WTC11 (cell line): ENCODE results near the gene GK2. TPM values are rescaled to one million over a fixed set of nuclear protein-coding genes. Genes with fewer than 3 reads are reported as not detected.

ENCODE experiments used
- ATAC-seq: fragments of 200-7000 bp; cut with Tn5 transposase; 2 replicates; pipeline ENCODE4 v1.10.0; 2021; ENCODE audit warnings: mild to moderate bottlenecking, moderate library complexity
- CTCF ChIA-PET: fragments of 300-600 bp; sonication (Branson Sonifier 250); formaldehyde crosslinking; loops from one replicate; lab custom pipeline; 2021; ENCODE audit warnings: antibody characterized with exemption; lab: Charles Lee
- POLR2A ChIA-PET: fragments of 350-600 bp; sonication (Branson Sonifier 250); formaldehyde crosslinking; loops from one replicate; lab custom pipeline; 2021; ENCODE audit warnings: antibody characterized with exemption; lab: Charles Lee
- DNase-seq: peaks from one replicate; pipeline ENCODE4 v3.0.0; 2021; ENCODE audit warnings: low spot score
- H3K27ac Mint-ChIP-seq: 2 replicates; pipeline ENCODE4 v1.8.0; 2021; ENCODE audit warnings: mixed read lengths
- H3K27me3 Mint-ChIP-seq: 2 replicates; pipeline ENCODE4 v1.8.0; 2021; ENCODE audit warnings: low read depth, mild to moderate bottlenecking, moderate library complexity, mixed read lengths
- H3K36me3 Mint-ChIP-seq: 2 replicates; pipeline ENCODE4 v1.8.0; 2021; ENCODE audit warnings: mixed read lengths
- H3K4me1 Mint-ChIP-seq: 2 replicates; pipeline ENCODE4 v1.8.0; 2022; ENCODE audit warnings: mixed read lengths
- H3K4me3 Mint-ChIP-seq: 2 replicates; pipeline ENCODE4 v1.8.0; 2021; ENCODE audit warnings: mild to moderate bottlenecking, moderate library complexity, mixed read lengths
- H3K9me3 Mint-ChIP-seq: 2 replicates; pipeline ENCODE4 v1.8.0; 2021; ENCODE audit warnings: mixed read lengths
- ATF1 ChIP-seq: sonication (generic); formaldehyde crosslinking; IDR thresholded peaks from 2 replicates; pipeline ENCODE4 v1.8.1; 2023; ENCODE audit warnings: mild to moderate bottlenecking, moderate library complexity, missing genetic modification reagents
- CREM ChIP-seq: sonication (generic); formaldehyde crosslinking; IDR thresholded peaks from 2 replicates; pipeline ENCODE4 v1.8.1; 2022; ENCODE audit warnings: mild to moderate bottlenecking, missing genetic modification reagents, moderate library complexity
- ESRRA ChIP-seq: sonication (generic); formaldehyde crosslinking; IDR thresholded peaks from 2 replicates; pipeline ENCODE4 v1.8.1; 2022; ENCODE audit warnings: mild to moderate bottlenecking, missing genetic modification reagents, borderline replicate concordance
- FOXP1 ChIP-seq: sonication (generic); formaldehyde crosslinking; IDR thresholded peaks from 2 replicates; pipeline ENCODE4 v1.8.0; 2022; ENCODE audit warnings: missing genetic modification reagents, mild to moderate bottlenecking, moderate library complexity, borderline replicate concordance
- GABPB1 ChIP-seq: sonication (generic); formaldehyde crosslinking; IDR thresholded peaks from 2 replicates; pipeline ENCODE4 v1.8.1; 2023; ENCODE audit warnings: mild to moderate bottlenecking, missing genetic modification reagents
- HMGA2 ChIP-seq: fragments of 250-450 bp; sonication (Bioruptor Pico); IDR thresholded peaks from 2 replicates; pipeline ENCODE4 v1.4.0; 2021; ENCODE audit warnings: mild to moderate bottlenecking, moderate library complexity
- IRF2 ChIP-seq: sonication (generic); formaldehyde crosslinking; IDR thresholded peaks from 2 replicates; pipeline ENCODE4 v1.8.0; 2022; ENCODE audit warnings: low read depth, missing genetic modification reagents, borderline replicate concordance
- JUN ChIP-seq: sonication (generic); formaldehyde crosslinking; IDR thresholded peaks from 2 replicates; pipeline ENCODE4 v1.8.0; 2023; ENCODE audit warnings: mild to moderate bottlenecking, missing genetic modification reagents
- MXD4 ChIP-seq: fragments of 250-450 bp; sonication (Bioruptor Pico); IDR thresholded peaks from 2 replicates; pipeline ENCODE4 v1.8.0; 2021; ENCODE audit warnings: mild to moderate bottlenecking, moderate library complexity, borderline replicate concordance
- OVOL2 ChIP-seq: fragments of 250-450 bp; sonication (Bioruptor Pico); IDR thresholded peaks from 2 replicates; pipeline ENCODE4 v1.9.0; 2021; ENCODE audit warnings: mild to moderate bottlenecking, borderline replicate concordance
- PRRX2 ChIP-seq: fragments of 250-450 bp; sonication (Bioruptor Pico); IDR thresholded peaks from 2 replicates; pipeline ENCODE4 v1.8.0; 2021; ENCODE audit warnings: mild to moderate bottlenecking
- SMAD3 ChIP-seq: sonication (generic); formaldehyde crosslinking; IDR thresholded peaks from 2 replicates; pipeline ENCODE4 v1.8.0; 2022; ENCODE audit warnings: missing genetic modification reagents, mild to moderate bottlenecking, borderline replicate concordance
- TCF7 ChIP-seq: sonication (generic); formaldehyde crosslinking; IDR thresholded peaks from 2 replicates; pipeline ENCODE4 v1.8.0; 2022; ENCODE audit warnings: mild to moderate bottlenecking, low read depth, missing genetic modification reagents, moderate library complexity
- ZNF263 ChIP-seq: sonication (generic); formaldehyde crosslinking; IDR thresholded peaks from 2 replicates; pipeline ENCODE4 v1.8.1; 2022; ENCODE audit warnings: low read depth, mild to moderate bottlenecking, moderate library complexity, missing genetic modification reagents
- ZNF317 ChIP-seq: sonication (generic); formaldehyde crosslinking; IDR thresholded peaks from 2 replicates; pipeline ENCODE4 v1.8.1; 2023; ENCODE audit warnings: low read depth, mild to moderate bottlenecking, moderate library complexity, missing genetic modification reagents, borderline replicate concordance
- total RNA-seq: library from RNA; stranded (reverse); gene quantifications from 3 replicates; pipeline ENCODE4 v1.2.3, GENCODE V29; 2021
- TF ChIP-seq, protein P1 (sequence below): fragments of 250-450 bp; sonication (Bioruptor Pico); conservative IDR thresholded peaks from 2 replicates; pipeline ENCODE4 v1.9.0; 2021; ENCODE audit warnings: mild to moderate bottlenecking
- TF ChIP-seq, protein P2 (sequence below): sonication (generic); formaldehyde crosslinking; IDR thresholded peaks from 2 replicates; pipeline ENCODE4 v1.8.0; 2023; ENCODE audit warnings: missing genetic modification reagents, mild to moderate bottlenecking, borderline replicate concordance
- TF ChIP-seq, protein P3 (sequence below): sonication (generic); formaldehyde crosslinking; IDR thresholded peaks from 2 replicates; pipeline ENCODE4 v1.8.0; 2022; ENCODE audit warnings: mild to moderate bottlenecking, missing genetic modification reagents
- TF ChIP-seq, protein P4 (sequence below): sonication (generic); formaldehyde crosslinking; IDR thresholded peaks from 2 replicates; pipeline ENCODE4 v1.8.0; 2023; ENCODE audit warnings: missing genetic modification reagents
- TF ChIP-seq, protein P5 (sequence below): fragments of 250-450 bp; sonication (Bioruptor Pico); IDR thresholded peaks from 2 replicates; pipeline ENCODE4 v1.9.0; 2021; ENCODE audit warnings: mild to moderate bottlenecking
- TF ChIP-seq, protein P6 (sequence below): sonication (generic); formaldehyde crosslinking; IDR thresholded peaks from 2 replicates; pipeline ENCODE4 v1.8.1; 2023; ENCODE audit warnings: mild to moderate bottlenecking, missing genetic modification reagents, moderate library complexity
- TF ChIP-seq, protein P7 (sequence below): sonication (generic); formaldehyde crosslinking; conservative IDR thresholded peaks from 2 replicates; pipeline ENCODE4 v1.8.1; 2022; ENCODE audit warnings: mild to moderate bottlenecking, missing genetic modification reagents
- TF ChIP-seq, protein P8 (sequence below): sonication (generic); formaldehyde crosslinking; IDR thresholded peaks from 2 replicates; pipeline ENCODE4 v1.8.1; 2022; ENCODE audit warnings: low read depth, missing genetic modification reagents, borderline replicate concordance

GK2 gene
- total RNA-seq, 1 experiment from 2014 or later, result not detected

DNA sequence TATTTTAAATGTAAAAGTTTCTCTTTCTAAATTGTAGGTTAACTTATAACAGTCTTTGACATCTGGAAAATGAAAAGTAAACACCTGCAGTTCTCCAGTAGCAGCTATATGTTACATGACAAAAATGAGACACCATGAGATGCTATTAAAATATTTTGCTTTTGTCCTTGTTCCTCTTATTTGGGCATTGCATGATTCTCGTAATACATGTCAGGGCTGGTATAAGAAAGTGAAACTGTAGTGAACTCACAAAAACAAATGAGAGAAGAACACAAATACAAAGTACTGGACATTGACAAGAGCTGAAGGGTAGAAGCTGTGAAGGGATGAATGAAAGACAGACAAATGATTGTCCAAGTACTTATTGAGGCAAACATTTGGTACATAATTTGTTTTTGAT, 9.0 kb downstream of the GK2 start (continued):
- TF ChIP-seq, protein P1, sequence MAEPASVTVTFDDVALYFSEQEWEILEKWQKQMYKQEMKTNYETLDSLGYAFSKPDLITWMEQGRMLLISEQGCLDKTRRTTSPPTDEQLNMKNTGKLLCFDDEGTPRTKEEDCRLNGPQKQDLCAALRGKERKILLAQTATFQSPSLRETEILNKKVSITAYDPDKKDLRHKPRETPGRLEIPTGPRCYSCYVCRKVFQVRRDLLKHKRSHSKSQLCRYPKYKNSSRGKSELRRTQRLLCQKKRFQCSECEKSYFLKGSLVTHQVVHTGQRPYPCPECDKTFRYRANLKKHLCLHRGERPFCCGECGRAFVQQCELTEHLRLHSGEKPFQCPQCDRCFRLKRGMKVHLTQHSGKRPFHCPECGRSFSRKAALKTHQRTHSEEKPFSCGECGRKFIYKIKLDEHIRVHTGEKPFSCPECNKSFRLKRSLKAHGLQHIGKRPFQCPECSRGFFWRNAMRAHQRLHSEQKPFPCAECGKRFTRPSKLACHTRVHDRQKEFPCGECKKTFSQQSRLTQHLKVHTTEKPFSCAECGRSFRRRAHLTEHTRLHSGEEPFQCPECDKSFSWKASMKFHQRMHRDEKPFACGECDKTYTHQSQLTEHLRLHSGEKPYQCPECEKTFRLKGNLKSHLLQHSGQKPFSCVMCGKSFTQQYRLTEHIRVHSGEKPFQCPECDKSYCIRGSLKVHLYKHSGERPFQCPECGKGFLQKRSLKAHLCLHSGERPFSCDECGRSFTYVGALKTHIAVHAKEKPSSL (CRISPR knock-in tag), result no peak
- TF ChIP-seq, protein P2, sequence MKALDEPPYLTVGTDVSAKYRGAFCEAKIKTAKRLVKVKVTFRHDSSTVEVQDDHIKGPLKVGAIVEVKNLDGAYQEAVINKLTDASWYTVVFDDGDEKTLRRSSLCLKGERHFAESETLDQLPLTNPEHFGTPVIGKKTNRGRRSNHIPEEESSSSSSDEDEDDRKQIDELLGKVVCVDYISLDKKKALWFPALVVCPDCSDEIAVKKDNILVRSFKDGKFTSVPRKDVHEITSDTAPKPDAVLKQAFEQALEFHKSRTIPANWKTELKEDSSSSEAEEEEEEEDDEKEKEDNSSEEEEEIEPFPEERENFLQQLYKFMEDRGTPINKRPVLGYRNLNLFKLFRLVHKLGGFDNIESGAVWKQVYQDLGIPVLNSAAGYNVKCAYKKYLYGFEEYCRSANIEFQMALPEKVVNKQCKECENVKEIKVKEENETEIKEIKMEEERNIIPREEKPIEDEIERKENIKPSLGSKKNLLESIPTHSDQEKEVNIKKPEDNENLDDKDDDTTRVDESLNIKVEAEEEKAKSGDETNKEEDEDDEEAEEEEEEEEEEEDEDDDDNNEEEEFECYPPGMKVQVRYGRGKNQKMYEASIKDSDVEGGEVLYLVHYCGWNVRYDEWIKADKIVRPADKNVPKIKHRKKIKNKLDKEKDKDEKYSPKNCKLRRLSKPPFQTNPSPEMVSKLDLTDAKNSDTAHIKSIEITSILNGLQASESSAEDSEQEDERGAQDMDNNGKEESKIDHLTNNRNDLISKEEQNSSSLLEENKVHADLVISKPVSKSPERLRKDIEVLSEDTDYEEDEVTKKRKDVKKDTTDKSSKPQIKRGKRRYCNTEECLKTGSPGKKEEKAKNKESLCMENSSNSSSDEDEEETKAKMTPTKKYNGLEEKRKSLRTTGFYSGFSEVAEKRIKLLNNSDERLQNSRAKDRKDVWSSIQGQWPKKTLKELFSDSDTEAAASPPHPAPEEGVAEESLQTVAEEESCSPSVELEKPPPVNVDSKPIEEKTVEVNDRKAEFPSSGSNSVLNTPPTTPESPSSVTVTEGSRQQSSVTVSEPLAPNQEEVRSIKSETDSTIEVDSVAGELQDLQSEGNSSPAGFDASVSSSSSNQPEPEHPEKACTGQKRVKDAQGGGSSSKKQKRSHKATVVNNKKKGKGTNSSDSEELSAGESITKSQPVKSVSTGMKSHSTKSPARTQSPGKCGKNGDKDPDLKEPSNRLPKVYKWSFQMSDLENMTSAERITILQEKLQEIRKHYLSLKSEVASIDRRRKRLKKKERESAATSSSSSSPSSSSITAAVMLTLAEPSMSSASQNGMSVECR (CRISPR knock-in tag), result no peak
- no peak for TF ChIP-seq PRRX2 (CRISPR knock-in tag)
- TF ChIP-seq TCF7, result no peak
- TF ChIP-seq GABPB1, result no peak
- no peak for TF ChIP-seq ZNF317 (CRISPR knock-in tag)
- no peak for TF ChIP-seq CREM (CRISPR knock-in tag)
- TF ChIP-seq ESRRA (CRISPR knock-in tag), result no peak
- no peak for TF ChIP-seq IRF2 (CRISPR knock-in tag)
- no peak for TF ChIP-seq FOXP1 (CRISPR knock-in tag)
- TF ChIP-seq, protein P3, sequence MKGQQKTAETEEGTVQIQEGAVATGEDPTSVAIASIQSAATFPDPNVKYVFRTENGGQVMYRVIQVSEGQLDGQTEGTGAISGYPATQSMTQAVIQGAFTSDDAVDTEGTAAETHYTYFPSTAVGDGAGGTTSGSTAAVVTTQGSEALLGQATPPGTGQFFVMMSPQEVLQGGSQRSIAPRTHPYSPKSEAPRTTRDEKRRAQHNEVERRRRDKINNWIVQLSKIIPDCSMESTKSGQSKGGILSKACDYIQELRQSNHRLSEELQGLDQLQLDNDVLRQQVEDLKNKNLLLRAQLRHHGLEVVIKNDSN (CRISPR knock-in tag), result no peak

DNA sequence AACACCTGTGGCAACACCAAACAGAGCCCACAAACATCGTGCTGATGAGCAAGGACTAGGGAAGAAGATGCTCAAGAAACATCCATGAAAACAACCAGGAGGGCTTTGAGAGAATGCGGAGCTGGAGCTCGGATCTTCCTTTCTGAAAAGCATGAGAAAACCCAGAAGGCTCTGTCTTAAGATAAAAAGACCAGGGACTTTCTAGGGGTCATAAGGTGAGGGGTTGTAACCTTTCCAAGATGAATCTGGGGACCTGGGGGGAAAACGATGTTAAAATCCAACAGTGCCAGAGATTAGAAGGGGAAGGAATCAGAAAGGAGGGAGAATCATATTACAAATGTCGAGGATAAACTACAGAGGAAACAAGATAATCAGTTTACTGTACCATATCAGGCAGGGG, 10.1 kb downstream of the GK2 start:
- H3K27ac Mint-ChIP-seq, result no peak overlapping the region
- peaks cover 20% of the 10 kb centered on the region for H3K4me1 Mint-ChIP-seq
- H3K9me3 Mint-ChIP-seq, result no peaks in the 10 kb centered on the region
- DNase-seq (no peak), ATAC-seq (no peak)
- no peaks in the 10 kb centered on the region for H3K36me3 Mint-ChIP-seq
- no peak overlapping the region for H3K4me3 Mint-ChIP-seq
- TF ChIP-seq, protein P4, sequence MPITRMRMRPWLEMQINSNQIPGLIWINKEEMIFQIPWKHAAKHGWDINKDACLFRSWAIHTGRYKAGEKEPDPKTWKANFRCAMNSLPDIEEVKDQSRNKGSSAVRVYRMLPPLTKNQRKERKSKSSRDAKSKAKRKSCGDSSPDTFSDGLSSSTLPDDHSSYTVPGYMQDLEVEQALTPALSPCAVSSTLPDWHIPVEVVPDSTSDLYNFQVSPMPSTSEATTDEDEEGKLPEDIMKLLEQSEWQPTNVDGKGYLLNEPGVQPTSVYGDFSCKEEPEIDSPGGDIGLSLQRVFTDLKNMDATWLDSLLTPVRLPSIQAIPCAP (CRISPR knock-in tag), result no peak
- TF ChIP-seq ATF1 (CRISPR knock-in tag), result no peak
- TF ChIP-seq MXD4 (CRISPR knock-in tag), result no peak
- TF ChIP-seq, protein P5, sequence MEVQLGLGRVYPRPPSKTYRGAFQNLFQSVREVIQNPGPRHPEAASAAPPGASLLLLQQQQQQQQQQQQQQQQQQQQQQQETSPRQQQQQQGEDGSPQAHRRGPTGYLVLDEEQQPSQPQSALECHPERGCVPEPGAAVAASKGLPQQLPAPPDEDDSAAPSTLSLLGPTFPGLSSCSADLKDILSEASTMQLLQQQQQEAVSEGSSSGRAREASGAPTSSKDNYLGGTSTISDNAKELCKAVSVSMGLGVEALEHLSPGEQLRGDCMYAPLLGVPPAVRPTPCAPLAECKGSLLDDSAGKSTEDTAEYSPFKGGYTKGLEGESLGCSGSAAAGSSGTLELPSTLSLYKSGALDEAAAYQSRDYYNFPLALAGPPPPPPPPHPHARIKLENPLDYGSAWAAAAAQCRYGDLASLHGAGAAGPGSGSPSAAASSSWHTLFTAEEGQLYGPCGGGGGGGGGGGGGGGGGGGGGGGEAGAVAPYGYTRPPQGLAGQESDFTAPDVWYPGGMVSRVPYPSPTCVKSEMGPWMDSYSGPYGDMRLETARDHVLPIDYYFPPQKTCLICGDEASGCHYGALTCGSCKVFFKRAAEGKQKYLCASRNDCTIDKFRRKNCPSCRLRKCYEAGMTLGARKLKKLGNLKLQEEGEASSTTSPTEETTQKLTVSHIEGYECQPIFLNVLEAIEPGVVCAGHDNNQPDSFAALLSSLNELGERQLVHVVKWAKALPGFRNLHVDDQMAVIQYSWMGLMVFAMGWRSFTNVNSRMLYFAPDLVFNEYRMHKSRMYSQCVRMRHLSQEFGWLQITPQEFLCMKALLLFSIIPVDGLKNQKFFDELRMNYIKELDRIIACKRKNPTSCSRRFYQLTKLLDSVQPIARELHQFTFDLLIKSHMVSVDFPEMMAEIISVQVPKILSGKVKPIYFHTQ (CRISPR knock-in tag), result no peak
- no peak for TF ChIP-seq OVOL2 (CRISPR knock-in tag)
- TF ChIP-seq SMAD3 (CRISPR knock-in tag), result no peak
- TF ChIP-seq, protein P6, sequence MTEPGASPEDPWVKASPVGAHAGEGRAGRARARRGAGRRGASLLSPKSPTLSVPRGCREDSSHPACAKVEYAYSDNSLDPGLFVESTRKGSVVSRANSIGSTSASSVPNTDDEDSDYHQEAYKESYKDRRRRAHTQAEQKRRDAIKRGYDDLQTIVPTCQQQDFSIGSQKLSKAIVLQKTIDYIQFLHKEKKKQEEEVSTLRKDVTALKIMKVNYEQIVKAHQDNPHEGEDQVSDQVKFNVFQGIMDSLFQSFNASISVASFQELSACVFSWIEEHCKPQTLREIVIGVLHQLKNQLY (CRISPR knock-in tag), result no peak
- TF ChIP-seq, protein P7, sequence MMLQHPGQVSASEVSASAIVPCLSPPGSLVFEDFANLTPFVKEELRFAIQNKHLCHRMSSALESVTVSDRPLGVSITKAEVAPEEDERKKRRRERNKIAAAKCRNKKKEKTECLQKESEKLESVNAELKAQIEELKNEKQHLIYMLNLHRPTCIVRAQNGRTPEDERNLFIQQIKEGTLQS (CRISPR knock-in tag), result no peak
- no peak for TF ChIP-seq ZNF263 (CRISPR knock-in tag)
- TF ChIP-seq HMGA2 (CRISPR knock-in tag), result no peak
- no peak for TF ChIP-seq JUN (CRISPR knock-in tag)
- TF ChIP-seq, protein P8, sequence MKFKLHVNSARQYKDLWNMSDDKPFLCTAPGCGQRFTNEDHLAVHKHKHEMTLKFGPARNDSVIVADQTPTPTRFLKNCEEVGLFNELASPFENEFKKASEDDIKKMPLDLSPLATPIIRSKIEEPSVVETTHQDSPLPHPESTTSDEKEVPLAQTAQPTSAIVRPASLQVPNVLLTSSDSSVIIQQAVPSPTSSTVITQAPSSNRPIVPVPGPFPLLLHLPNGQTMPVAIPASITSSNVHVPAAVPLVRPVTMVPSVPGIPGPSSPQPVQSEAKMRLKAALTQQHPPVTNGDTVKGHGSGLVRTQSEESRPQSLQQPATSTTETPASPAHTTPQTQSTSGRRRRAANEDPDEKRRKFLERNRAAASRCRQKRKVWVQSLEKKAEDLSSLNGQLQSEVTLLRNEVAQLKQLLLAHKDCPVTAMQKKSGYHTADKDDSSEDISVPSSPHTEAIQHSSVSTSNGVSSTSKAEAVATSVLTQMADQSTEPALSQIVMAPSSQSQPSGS, result no peak
- CTCF ChIA-PET, result no interaction called here
- H3K27me3 Mint-ChIP-seq, result no peaks in the 10 kb centered on the region
- POLR2A ChIA-PET, result no interaction called here
